Measurements from ENCODE around the gene SLC5A9. TPM values are rescaled to one million over a fixed set of nuclear protein-coding genes. Genes with fewer than 3 reads are reported as not detected.

SLC5A9 gene
- 1 to 10 TPM in 8 of 10 donors, under 1 TPM in 2; 0.86 to 3.5 (median 1.6) TPM for polyA plus RNA-seq (ENCODE audit: insufficient read length in 10 of 10)
- long read RNA-seq, donor 1, result 0 reads
- long read RNA-seq, donor 2, result 0 reads
- long read RNA-seq, donor 3, result 0 reads
- long read RNA-seq, donor 4, result 0 reads
- long read RNA-seq, donor 5, result 0 reads
- long read RNA-seq, donor 6, result 0 reads
- long read RNA-seq, donor 7, partial matches to known transcripts, result 5 of 5 reads
- long read RNA-seq, donor 7, other reads (novel, unspliced or antisense), result 0 of 5 reads
- long read RNA-seq, donor 8, result 0 reads
- long read RNA-seq, donor 9, result 0 reads

DNA sequence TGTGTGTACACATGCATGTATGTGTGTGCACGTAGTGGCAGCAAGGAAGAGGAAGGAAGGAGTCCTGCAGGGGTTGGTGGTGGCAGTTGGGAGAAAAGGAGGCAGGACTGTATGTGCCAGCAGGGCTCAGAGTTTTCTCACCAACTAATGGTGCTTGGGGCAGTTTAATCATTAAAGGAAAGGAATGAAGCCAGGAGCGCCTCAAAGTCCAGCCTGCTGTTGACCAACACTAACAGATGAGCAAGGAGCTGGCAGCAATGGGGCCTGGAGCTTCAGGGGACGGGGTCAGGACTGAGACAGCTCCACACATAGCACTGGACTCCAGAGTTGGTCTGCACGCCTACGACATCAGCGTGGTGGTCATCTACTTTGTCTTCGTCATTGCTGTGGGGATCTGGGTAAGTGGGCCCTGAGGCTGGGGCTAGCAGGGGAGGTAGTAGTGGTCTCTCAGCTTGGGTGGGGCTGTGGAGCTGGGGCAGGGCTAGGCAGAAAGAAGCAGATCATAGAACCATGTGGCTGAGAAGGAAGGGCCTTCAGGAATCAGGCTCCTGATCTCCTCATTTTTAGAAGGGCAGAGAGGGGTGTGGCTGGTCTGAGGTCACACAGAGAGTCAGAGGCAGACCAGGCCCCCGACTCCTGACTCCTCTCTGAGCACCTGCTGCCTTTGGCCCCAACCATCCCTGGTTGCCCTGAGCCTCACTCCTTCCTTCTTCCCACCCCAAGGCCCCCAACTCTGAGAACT lies at the start of gene SLC5A9:
Gene SLC5A9 (plus strand): TSS at position 216 of the 742 bp plus-strand sequence. CDS start 21 bp downstream, at position 237.
- DNase-seq, result no peak

DNA sequence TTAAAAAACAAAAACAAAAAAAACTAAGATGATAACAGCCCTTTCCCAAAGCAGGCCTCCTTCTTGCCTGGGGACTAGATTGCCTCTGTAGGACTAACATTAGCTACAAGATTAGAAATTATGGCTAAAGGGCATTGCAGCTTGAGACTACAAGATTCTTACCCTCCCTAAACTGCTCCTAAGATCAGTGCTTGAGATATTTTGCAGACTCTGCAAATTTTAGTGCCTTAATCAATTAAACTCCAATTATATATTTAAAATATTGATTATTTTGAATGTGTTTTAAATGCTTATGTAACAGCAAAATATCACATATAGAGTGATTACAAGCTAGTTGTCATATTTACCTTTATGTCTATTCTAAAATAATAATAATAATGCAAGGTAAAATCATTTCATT lies 47.4 kb upstream of the SLC5A9 start:
- no peak for DNase-seq

DNA sequence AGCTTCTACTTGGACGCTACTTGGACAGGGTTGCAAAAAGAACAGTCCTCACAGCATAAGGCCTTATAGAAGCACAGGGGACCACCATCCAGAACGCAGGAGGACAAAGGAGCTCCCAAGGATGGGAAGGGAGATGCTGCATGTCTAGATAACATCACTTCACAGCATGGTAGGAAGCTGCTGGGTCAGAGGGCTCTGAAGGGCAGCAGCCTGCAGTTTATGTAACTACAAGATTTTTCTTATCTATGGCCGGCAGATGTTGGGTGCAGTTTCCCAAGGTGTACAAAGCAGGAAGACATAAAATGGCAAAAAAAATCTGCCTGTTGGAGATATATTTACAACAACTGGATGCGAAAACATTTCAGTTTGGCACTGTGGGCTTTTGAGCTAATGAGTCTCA lies 45.3 kb upstream of the SLC5A9 start:
- DNase-seq, result no peak

DNA sequence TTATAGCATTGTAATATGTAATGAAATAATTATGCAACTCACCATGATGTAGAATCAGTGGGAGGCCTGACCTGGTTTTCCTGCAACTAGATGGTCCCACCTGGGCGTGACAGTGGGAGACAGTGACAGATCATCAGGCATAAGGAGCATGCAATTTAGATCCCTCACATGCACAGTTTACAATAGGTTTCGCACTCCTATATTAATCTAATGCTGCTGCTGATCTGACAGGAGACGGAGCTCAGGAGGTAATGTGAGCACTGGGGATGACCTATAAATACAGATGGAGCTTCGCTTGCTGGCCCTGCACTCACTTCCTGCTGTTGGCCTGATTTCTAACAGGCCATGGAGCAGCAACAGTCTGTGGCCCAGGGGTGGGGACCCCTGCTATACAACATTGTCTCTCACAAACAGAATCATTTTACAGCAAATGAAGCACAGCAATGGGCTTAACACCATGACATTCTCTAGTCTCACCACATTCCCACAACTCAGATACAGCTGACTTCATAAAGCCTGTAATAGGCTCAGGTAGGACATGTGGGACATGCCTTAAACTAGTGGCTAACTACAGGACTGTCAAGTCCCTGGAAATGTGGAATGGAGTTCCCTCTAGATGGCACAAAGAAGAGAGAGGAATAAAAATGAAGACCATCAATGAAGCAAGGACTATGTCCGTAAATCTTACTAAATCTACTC lies 40.7 kb upstream of the SLC5A9 start:
- no peak for DNase-seq

DNA sequence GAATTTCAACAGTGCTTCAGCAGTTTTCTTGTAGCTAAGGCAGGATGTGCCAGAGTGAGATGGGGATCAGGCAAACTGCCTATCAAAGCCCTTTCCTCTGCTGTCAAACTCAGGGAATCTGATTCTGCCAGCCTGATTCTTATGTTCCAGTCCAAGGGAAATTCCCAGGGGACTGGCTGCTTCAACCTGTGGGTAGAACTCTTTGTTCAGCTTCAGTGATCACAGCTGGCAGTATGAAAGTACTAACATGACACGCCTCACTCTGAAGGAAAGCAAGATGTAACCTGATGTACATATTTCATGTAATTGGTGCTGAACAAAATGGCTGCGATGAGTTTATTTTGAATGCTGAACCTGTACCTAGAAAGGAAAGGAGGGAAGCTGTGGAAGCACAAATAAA lies 40.1 kb upstream of the SLC5A9 start:
- DNase-seq, result no peak

DNA sequence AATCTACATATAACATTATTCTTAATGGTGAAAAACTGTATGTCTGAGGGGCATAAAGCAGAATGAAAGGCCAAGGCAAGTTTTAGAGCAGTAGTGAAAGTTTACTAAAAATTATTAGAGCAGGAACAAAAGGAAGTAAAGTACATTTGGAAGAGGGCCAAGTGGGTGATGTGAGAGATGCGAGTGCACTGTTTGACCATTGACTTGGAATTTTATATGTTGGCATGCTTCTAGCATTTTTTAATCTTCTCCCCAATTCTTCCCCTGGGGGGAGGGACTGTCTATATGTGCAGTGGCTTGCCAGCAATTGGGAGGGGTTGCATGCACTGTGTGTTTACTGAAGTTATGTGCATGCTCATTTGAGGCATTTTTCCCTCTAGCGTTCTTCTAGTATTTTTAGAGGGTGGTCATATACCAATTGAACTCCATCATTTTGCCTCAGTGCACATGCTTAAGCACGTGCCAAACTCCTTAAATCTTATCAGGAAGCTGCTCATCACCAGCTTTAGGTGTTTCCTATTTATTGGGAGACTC lies 36.1 kb upstream of the SLC5A9 start:
- no peak for DNase-seq

DNA sequence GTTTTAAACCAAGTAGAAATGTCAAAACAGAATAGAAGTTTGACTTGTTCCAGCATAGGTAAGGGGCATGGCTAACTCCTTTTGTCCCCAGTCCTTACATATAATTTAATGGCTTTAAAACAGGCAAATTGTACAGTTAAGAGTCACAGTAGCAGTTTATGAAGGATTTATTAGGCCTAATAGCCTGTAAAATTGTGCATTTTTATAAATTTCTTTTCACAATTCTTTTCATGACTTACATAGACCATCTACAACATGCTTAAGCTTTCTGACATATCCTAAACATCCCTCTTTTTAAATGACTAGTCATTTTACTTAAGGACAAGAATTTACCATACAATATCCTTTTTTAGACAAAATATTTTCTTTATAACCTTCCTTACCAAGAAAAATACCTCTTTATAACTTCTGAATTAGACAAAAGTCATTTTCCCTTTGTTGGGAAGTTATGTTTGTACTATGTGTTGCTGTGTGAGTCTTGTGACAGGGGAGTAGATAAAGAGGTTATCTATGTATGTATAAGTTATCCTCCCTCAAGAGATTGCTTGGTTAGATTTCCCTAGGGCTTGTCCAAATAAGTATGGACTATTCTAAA lies 34.5 kb upstream of the SLC5A9 start:
- no peak for DNase-seq

DNA sequence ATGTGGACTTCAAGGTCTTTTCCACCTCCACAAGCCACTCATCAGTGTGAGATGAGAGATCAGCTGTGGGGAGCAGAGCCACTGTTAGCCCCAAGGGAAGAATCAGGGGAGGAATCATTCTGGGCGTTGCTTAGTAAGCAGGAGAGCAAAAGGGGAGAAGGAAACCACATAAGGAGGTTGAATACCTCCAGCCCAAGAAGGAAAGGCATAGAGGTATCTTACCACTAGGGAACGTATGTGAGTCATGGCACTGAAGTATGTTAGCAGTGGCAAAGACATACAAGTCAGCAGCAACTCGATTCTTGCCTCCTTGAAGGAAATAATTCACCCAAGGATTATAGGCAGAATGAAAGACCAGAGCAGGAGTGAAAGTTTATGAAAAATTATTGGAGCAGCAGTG lies 31.6 kb upstream of the SLC5A9 start:
- DNase-seq, result no peak

DNA sequence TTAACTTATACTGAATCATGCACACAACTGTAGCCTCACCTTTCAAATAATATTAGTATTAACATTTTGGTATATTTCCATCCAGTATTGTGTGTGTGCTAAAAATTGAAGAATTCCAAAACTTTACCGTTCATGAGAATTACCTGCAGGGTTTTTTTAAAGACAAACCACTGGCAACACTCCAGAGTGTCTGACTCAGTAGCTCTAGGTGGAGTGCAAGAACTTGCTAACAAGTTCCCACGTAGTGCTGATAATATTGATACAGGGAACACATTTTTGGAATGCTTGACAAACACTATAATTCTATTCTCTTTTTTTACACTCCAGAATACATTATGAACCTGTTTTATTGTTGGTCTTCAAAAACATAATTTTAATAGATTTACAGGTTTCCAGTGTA lies 27.7 kb upstream of the SLC5A9 start:
- no peak for DNase-seq

DNA sequence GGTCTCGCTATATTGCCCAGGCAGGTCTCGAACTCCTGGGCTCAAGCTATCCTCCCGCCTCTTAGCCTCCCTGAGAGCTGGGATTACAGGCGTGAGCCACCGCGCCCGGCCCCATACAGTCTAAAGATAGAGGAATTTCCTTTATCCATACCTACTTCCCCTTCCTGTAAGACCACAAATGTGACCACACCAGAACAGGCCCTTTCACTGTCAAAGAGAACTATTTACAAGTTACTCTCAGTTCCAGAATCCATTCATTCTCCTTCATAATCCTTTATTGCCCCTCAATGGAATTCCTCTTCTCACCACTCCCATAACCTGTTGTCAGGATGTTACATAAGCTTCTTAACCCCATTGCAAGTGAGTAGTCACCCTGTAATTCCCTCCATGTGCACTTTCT lies 26.3 kb upstream of the SLC5A9 start:
- no peak for DNase-seq

DNA sequence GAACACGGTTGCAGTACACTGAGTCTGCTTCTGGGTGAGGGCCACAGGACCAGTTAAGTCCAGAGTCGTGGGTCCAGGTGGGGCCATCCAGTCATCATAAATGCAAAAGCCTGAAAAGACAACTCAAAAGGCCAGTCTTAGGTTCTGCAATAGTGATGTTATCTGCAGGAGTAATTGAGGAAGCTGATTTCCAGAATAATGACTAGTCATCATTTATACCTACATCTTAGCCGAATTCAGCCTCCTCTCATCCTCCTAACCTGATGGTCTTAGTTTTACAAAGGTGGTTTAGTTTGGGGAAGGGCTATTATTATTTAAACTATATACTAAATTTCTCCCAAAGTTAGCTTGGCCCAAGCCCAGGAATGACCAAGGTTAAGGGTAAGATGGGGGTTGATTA lies 23.5 kb upstream of the SLC5A9 start:
- no peak for DNase-seq

DNA sequence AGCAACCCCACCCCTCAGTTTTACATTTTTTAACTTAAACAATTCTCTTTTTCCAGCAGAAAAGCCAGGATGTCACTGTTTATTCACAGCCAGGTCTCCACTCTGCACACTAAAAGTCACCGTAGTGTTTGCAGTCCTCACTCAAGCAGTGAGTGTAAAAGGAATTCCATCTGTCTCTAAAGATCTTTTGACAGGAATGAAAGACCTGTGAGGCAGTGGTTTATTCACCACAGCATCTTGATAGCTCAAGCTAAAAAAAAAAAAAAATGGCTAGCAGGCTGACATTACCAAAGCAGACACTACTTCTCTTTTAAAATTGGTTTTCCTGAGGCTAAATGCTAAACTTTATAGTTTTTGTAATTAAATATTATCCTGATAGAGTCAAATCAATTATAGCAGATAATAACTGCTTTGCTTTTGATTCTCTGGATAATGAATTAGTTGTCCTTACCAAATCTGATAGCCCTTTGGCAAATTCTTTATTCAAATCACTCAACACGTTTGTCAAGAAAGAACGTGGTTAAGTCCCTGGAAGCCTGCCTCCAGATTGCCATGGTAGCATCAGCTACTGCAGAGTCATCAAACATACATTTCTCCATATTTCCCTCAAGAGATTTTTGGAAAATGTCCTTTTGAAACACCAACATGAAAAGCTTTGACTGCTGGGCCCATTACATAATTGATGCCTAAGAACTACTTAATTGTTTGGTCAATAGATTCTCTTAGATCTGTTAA lies 22.2 kb upstream of the SLC5A9 start:
- DNase-seq, result no peak

DNA sequence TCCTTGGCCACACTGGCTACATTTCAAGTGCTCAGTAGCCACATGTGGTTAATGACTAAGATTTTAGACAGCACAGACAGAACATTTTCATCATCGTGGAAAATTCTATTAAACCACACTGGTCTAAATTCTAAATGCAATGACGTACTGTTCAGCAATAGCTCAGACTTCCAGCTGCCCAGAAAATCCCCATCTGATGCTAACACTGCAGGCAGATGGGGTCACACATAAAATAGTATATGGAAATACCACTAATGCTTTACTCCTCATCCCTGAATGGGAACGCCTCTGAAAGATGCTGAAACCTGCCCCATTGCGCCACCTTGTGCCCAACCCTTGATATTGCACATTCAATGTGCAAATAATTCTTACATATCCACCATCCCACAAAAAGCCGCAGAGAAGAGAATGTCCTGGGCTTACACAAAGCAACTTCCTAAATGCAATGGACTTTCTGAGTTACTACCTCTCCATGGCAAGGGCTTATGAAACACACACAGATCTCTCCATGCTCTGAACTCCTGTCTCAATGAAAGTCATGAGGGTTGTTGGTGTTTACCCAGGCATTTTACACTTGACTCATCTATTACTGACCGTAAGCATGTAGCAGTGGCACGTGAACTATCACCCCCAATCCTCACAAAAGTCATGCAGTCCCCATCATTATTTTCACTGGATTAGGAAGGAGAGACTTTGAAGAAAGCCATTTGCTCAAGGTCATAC lies 20.3 kb upstream of the SLC5A9 start:
- DNase-seq, result peak; percentile 72 to 82 (median 82)

DNA sequence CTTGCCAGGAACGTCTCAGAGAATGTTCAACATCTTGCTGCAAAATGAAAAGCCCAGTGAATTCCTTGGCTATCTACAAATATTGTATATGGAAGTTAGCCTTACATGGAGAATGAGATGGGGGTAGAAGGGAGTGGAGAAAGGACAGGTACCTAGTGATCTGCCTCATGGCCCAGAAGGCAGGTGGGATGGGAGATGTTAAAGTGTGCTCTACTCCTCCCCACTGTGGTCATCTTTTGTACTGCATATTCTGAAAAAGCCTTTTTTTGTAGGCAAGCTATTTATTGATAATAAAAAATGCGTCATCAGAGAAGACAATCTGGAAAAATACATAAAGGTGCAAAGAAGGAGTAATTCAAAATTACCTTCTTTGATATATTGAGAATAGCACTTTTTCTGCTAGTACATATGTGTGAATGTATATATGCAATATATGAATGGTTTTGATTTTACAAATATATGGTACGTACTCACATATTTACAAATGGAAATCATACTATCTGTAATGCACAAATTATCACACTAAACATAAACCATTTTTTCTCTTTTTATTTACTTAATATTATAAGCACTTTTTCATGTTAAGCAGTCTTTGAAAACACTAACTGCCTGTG lies 19.1 kb upstream of the SLC5A9 start:
- DNase-seq, result peak in 1 of 3 donors; percentile 28

DNA sequence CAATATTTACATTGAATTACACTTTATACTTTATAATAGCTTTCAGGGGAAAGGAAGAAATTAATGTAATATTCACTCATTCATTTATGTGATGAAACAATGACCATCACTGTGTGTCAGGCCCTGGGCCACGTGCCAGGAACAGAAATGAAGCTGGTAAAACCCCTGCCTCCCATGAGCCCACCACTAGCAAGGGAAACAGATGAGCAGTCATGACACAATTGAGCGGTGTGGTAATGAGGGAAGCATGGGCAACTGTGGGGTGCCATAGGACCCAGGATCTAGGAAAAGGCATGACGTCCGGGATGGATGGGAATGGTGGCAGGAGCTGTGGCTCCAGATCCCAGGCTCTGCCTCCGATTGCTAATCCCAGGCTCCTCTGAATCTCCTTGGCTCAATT lies 17.0 kb upstream of the SLC5A9 start:
- no peak for DNase-seq

DNA sequence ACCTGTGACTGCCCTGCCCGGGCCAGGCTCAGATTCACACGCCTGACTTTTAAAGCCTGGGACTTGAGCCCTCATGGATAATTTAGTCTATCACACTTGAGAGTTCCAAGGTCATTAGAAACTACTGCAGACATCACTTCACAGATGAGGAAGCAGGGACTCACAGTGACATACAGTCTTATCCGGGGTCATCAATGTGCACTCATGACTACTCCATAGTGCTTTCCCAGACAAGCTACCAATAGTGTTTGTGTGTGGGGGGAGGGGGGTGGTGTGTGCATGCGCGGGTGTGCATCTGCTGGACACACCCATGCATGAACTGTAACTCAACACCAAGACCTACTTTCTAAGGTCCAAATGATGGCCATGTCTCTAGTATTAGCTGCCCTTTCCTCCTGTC lies 16.1 kb upstream of the SLC5A9 start:
- DNase-seq, result no peak

DNA sequence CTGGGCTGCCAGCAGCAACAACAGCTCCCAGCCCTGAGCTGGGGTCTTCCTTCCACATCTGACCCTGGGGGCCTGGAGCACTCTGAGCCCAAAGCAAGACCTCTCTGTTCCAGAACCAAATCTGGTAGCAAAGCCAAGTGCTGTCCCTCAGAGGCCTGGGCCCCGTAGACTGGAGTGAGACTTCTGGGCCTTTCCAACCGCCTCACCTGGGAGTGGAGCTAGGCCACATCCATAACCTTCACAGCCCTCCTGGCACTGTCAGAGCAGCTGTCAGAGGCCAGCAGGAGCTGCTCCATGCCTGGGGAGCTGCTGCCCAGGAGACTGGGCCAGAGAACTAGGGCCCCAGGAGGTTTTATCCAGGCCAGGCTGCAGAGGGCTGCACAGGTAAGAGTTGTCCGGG lies 15.4 kb upstream of the SLC5A9 start:
- DNase-seq, result no peak

DNA sequence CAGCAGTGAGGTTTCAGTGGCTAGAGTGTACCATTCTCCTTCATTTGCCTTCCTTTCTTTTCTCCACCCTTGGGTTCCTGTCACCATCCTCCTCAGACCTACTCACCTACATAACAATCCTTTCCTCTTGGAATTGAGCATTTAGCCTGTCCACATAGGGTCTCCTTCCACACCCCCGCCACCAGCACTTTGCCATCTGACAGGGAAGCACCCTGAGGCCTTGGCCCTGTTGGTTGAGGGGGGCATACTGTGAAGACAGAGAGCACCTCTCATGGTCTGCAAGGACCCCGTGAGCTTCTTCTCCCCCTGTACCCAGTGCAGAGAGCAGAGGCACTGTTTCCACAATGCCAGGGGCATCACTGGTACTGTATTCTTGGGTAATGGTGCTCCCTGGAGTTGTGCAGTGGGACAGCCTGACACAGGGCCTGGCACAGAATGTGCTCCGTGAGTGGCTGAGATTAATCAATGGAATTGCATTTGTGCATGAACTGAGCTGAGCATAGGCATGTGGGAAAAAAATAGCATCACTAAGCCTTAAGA lies 14.9 kb upstream of the SLC5A9 start:
- no peak for DNase-seq

DNA sequence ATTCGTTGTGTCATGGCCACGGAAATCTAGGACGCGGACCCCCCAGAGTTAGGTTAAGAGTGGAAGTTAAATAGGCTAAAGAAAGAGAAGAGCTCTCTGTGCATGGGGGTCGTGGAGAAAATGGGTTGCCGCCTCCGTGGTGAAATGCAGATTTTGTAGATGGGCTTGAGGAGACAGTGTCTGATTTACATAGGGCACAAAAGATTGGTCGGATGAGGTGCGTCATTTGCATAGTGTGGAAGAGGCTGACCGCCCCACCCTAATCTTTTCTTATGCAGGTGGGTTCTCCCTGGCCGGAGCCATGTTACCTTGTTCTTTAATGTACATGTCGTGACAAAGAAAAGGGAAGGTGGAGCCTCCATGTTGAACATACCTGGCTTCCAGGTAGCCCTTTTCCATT lies 14.3 kb upstream of the SLC5A9 start:
- no peak for DNase-seq

DNA sequence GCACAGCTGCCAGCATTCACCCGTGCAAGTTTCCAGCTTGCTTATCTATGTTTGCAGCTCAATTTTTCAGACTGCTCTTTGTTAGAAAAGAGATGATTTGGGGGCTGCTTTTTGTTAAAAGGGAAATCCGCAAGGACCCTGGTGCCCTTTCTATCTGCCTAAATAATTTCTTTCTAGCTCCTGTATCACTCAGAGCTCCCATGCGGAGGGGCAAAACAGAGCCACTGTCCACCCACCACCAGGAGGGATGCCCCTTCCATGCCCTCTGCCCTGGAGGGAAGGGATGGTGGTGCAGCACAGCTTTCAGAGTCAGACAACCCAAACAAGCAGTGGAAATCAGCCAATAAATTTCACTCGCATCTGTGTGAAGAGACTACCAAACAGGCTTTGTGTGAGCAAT lies 13.9 kb upstream of the SLC5A9 start:
- DNase-seq, result no peak
